Measurements from ENCODE around the gene MEF2D. TPM values are rescaled to one million over a fixed set of nuclear protein-coding genes. Genes with fewer than 3 reads are reported as not detected.
A peak's percentile ranks its signal among the peaks of the same experiment; 100 is the strongest.

Gene MEF2D
- 18.7 and 20.8 TPM in 2 replicates for total RNA-seq (2021)
- long read RNA-seq, partial matches to known transcripts: 0 of 13 reads
- long read RNA-seq, other reads (novel, unspliced or antisense): 13 of 13 reads

DNA sequence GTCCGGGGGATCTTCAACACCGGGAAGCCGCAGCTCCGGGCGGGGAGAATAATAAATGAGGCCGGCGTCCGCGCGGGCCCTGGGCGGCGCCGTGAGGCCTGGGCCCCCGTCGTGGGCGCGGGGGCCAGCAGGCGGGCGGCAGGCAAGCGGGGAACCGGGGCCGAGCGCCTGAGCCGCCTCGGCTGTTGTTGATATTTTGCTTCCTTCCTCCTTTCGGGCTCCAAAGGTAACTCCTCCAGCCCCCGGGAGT is at the start of gene MEF2D:
TSS of gene MEF2D (minus strand) at position 233 of the 250 bp plus-strand sequence. CDS start 17,483 bp downstream, outside the sequence.
- WGBS (ENCODE audit: extremely low coverage, insufficient read length, low lambda C conversion rate): no CpG with 5 or more reads among the region's 27 CpGs
- H3K4me1 Mint-ChIP-seq: peaks cover 67 to 73% of the 10 kb centered on the region in 2 experiments
- peak within 1 kb of the TSS; percentile 10 for H3K9ac ChIP-seq (ENCODE audit: extremely low read depth, insufficient read length, low read length)
- H3K23me2 ChIP-seq (ENCODE audit: insufficient read length, low read depth, low read length, poor library complexity, severe bottlenecking): peaks cover 15% of the 10 kb centered on the region
- no peak within 1 kb of the TSS for H2BK120ac ChIP-seq (ENCODE audit: low read depth, low read length, poor library complexity, severe bottlenecking)
- H3K27me3 ChIP-seq (ENCODE audit: insufficient read depth, low read length): no peaks in the 10 kb centered on the region
- DNase-seq: no peak
- no peak within 1 kb of the TSS for H2AK5ac ChIP-seq (ENCODE audit: insufficient read length, low read length)
- H3K56ac ChIP-seq (ENCODE audit: insufficient read length, low read depth, low read length): no peak within 1 kb of the TSS
- peak within 1 kb of the TSS; percentile 66 for H3K4me2 ChIP-seq (ENCODE audit: insufficient read depth, insufficient read length, low read length)
- peak within 1 kb of the TSS; percentile 90 for H3K14ac ChIP-seq (ENCODE audit: insufficient read depth, low read length)
- H3K9me3 Mint-ChIP-seq: no peaks in the 10 kb centered on the region
- H3K18ac ChIP-seq (ENCODE audit: insufficient read length, low read depth, low read length): peak within 1 kb of the TSS; percentile 85
- H4K20me1 ChIP-seq (ENCODE audit: control insufficient read depth, insufficient read depth, insufficient read length): no peaks in the 10 kb centered on the region
- no peak within 1 kb of the TSS for H2BK20ac ChIP-seq (ENCODE audit: low read depth, low read length, poor library complexity, severe bottlenecking)
- peaks cover 19% of the 10 kb centered on the region for H3K4me1 ChIP-seq (ENCODE audit: insufficient read depth, low read length)
- no peak within 1 kb of the TSS for H3T11ph ChIP-seq (ENCODE audit: low read length)
- H3K9me3 ChIP-seq (ENCODE audit: control insufficient read depth, low read depth, low read length): no peaks in the 10 kb centered on the region
- peaks cover 13% of the 10 kb centered on the region; the same call in 1 of the 2 replicates for H3K79me2 ChIP-seq (ENCODE audit: insufficient read depth, low read length)
- no peak within 1 kb of the TSS for H2AFZ ChIP-seq (ENCODE audit: low read length)
- peak within 1 kb of the TSS; percentile 86 to 95 for H3K4me3 Mint-ChIP-seq
- H4K5ac ChIP-seq (ENCODE audit: insufficient read length, low read depth, low read length): no peak within 1 kb of the TSS
- peaks cover 0 to 2% (median 0%) of the 10 kb centered on the region in 3 experiments; a peak in 1 of 7 replicates for H3K36me3 Mint-ChIP-seq (ENCODE audit: insufficient read depth in 1 of 3, low read depth in 3 of 3)
- TF ChIP-seq CTCF (conservative IDR thresholded peaks at IDR 0.05): no peak
- H3K4ac ChIP-seq (ENCODE audit: low read depth, low read length): no peak within 1 kb of the TSS; the same call in 1 of the 2 replicates
- no peaks in the 10 kb centered on the region for H3K27me3 Mint-ChIP-seq (ENCODE audit: low read depth)
- H3K79me1 ChIP-seq (ENCODE audit: insufficient read depth, low read depth, low read length, poor library complexity, severe bottlenecking): no peaks in the 10 kb centered on the region
- H3K27ac ChIP-seq (ENCODE audit: insufficient read length, low read depth, low read length): no peak within 1 kb of the TSS
- H4K91ac ChIP-seq (ENCODE audit: insufficient read length, low read depth, low read length): no peak within 1 kb of the TSS
- no peak within 1 kb of the TSS for H2BK12ac ChIP-seq (ENCODE audit: insufficient read length, low read depth, low read length)
- H4K8ac ChIP-seq (replicated peaks; ENCODE audit: insufficient read length, low read depth, low read length): no peak within 1 kb of the TSS
- H3K23ac ChIP-seq (ENCODE audit: insufficient read length, low read depth, low read length): no peak within 1 kb of the TSS
- no peak within 1 kb of the TSS for H2BK5ac ChIP-seq (ENCODE audit: insufficient read length, low read length)
- no peak within 1 kb of the TSS for H2BK15ac ChIP-seq (ENCODE audit: low read depth, low read length)
- H3K27ac Mint-ChIP-seq: peak within 1 kb of the TSS; percentile 58 to 88 (median 79); a peak in 6 of 7 replicates
